Limb (tissue), 2 donors: Measurements from ENCODE around the gene CCM2.
A peak's percentile ranks its signal among the peaks of the same experiment; 100 is the strongest.
"Not testable (repeated sequence)": the region's sequence is repeated elsewhere in the genome, so short reads cannot be mapped to it uniquely, and the experiment has no call there.

Experiments used
- DNase-seq, 2 donors: peaks; one replicate each; pipeline ENCODE4 v3.0.0-alpha.2; 2016; ENCODE audit errors: extremely low spot score in 2 of 2

The CCM2 gene

GRCh38 chr7:44999245-45000092, 532 bp upstream of the CCM2 start:
- peak; percentile 99 for DNase-seq

DNA sequence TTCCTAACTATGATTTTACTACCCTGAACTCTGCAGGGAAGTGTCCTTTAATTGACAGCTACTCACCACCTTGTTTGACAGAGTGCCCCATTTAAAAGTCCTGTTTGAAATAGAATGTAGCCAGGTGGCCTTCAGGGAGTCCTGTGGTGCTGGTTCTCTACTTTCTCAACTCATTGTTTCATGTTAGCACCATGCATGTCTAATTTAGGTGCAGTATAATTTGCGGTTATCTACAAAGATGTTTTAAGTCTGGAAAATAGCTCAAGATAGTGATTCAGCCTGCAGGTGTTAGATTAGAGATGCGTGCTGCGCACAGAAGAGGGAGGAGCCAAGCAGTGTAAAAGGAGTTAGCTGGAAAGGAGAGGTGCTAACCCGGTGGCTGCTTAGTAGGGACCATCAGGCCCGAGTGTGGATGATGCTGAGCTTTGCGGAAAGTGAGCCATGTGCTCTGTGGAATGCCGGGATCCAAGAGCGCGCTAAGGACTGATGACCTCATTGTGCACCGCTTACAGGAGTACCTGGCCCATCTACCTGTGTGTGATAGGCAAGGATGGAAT, 1.2 kb downstream of the CCM2 start:
- no peak for DNase-seq

GRCh38 chr7:45001826-45002225, 1.8 kb downstream of the CCM2 start:
- DNase-seq = no peak

GRCh38 chr7:45003789-45004188, 3.8 kb downstream of the CCM2 start:
- DNase-seq = no peak

DNA sequence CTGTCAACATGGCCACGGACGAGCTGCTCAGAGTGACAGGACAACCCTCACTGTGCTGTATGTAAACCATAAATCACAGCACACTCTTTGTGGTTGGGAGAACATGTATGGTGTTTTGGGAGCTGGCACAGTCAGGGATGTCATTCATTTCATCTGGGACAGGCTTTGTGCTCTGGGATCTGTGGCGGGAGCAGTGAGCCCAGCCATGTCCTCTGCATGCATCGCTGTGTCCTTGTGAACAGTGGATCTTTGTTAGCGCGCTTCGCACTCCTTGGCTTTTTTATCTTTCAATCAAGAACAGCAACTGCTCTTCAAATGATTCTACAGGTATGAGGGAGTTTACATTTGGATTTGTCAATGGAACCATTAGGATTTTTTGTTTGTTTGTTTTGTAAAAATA, 7.1 kb downstream of the CCM2 start:
- DNase-seq = no peak

DNA sequence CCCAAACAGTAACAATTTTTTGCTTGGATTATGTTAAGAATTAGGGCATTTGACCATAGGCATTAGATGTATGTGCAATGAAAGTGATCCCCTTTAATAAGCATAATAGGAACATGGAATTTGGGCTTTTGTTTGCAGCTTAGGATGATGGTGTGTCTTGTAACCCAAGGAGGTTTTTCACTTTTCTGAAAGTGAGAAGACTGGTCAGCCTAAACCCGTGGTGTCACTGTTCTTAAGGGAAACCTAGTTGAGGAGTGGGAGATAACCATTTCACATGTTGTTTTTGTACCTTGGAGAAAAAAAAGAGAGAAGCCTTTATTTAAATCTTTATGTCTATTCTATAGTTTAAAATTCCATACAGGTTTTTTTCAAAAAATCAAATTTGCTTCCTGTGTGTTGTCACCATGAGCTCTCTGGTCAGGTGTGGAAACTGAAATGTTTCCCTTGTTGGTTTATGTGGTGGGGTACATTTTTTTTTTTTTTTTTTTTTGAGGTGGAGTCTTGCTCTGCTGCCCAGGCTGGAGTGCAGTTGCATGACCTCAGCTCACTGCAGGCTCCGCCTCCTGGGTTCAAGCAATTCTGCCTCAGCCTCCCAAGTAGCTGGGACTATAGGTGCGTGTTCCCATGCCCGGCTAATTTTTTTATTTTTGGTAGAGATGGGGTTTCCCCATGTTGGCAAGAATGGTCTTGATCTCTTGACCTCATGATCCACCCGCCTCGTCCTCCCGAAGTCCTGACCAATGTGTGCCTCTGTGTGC, 7.7 kb downstream of the CCM2 start:
- no peak for DNase-seq

DNA sequence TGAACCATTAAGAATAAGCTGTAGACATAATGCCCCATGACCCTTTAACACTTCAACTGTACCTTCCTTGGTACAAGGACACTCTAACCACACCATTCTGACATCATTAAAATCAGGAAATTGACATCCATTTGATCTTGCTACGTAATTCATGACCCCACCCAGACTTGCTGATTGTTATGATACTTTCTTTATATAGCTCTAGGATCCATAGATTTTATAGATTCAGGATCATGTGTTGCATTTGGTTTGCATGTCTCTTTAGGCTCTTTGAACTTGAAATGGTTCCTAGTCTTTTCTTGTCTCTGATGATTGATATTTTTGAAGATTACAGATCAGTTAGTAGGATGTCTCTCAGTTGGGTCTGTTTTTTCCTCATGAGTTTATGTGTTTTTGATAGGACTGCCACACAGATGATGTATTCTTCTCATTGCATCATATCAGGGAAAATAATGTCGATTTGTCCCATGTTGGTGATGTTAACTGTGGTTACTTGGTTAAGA, 13.5 kb downstream of the CCM2 start:
- DNase-seq = no peak

GRCh38 chr7:45015313-45015712, 15.3 kb downstream of the CCM2 start:
- DNase-seq = no peak

DNA sequence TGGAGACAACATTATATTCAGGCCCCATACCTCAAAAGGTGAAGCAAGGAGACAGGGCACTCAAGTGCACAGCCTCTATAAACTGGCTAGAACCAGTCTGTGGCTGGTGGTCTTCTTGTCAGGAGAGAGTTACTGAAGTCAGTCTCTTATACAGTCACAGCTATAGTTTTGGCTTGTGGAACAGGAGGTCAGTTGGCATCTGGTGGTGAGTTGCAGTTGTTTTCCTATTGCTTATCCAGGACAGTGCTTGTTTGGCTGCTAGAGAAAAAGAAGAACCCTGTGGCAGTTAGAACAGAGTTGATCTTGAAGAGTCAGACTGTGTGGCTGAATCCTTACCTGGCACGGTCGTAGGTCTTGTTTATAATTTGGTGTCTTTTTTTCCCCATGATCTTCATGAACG, 17.3 kb downstream of the CCM2 start:
- no peak for DNase-seq

- DNase-seq = no peak
Measured at GRCh38 chr7:45020915-45021314, 20.9 kb downstream of the CCM2 start.

GRCh38 chr7:45021604-45022296, 21.7 kb downstream of the CCM2 start:
- no peak for DNase-seq

GRCh38 chr7:45024126-45024744, 24.2 kb downstream of the CCM2 start:
- no peak for DNase-seq

- DNase-seq = not testable (repeated sequence)
Measured at GRCh38 chr7:45025473-45025872, 25.5 kb downstream of the CCM2 start.

DNA sequence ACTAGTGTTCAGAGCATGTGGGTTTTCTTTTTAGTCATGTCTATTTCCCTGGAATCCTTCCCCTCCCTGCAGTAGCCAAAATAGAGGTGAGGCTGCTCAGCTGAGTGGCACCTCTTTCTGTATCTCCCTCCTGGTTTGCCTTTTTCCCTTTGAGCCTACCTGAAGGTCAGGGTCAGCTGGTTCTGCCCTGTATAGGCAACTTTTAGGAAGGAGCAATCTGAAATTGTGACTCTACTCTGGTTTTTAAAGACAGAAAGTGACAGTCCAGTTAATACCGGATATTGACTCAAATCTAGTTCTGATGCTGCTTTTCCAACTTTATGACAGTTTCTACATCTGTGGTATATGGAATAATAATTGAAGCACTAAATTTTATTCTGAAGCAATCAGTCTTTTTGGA, 26.0 kb downstream of the CCM2 start:
- no peak for DNase-seq

- DNase-seq = no peak
Measured at GRCh38 chr7:45026984-45027773, 27.2 kb downstream of the CCM2 start.

- DNase-seq = no peak
Measured at GRCh38 chr7:45027774-45028114, 27.7 kb downstream of the CCM2 start.

DNA sequence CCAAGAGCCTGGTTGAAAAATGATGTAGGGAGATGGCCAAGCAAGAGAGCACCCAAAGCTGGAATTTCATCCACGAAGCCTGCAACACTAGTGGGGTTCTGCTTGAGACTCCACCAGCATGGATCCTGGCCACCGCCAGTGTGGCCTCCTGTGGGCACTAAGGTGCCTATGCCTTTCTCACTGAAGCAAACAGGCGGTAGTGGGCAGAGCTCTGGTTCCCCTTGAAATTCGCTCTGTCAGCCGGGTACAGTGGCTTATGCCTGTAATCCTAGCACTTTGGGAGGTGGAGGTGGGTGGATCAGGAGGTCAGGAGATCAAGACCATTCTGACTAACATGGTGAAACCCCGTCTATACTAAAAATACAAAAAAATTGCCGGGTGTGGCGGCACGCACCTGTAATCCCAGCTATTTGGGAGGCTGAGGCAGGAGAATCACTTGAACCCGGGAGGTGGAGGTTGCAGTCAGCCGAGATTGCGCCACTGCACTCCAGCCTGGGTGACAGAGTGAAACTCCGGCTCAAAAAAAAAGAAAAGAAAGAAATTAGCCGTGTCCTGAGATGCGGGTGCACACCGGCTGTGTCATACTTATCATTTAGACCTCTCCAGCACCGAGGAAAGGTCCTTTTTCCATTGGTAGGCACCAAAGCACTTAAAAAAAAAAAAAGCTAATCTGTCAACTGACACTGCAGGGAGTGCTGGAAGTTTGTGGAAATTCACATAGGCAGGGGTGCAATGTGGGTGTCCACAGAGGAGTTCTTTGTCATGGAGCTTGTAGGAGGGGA, 28.3 kb downstream of the CCM2 start:
- no peak for DNase-seq

GRCh38 chr7:45028920-45029344, 28.9 kb downstream of the CCM2 start:
- DNase-seq = no peak

GRCh38 chr7:45031829-45032228, 31.8 kb downstream of the CCM2 start:
- DNase-seq = no peak

- no peak for DNase-seq
Measured at GRCh38 chr7:45032421-45032820, 32.4 kb downstream of the CCM2 start.
